A673 (cell line): ENCODE data around the gene TUBA4B. TPM values are rescaled to one million over a fixed set of nuclear protein-coding genes. Genes with fewer than 3 reads are reported as not detected.

ENCODE experiments used
- Bru-seq: library from RNA; stranded (reverse); fragments of 400-500 nt; gene quantifications from one replicate; lab custom pipeline; 2021; lab: Mats Ljungman, UMichigan
- BruChase-seq, 2 experiments: library from RNA; stranded (reverse); fragments of 400-500 nt; gene quantifications; one replicate each; lab custom pipeline; 2021; lab: Mats Ljungman, UMichigan
- BruUV-seq: library from RNA; stranded (reverse); fragments of 400-500 nt; replicated peaks from 2 replicates; lab custom pipeline; 2021; lab: Mats Ljungman, UMichigan
- CTCF ChIA-PET: fragments of 300-600 bp; sonication (Branson Sonifier 250); formaldehyde crosslinking; loops from one replicate; lab custom pipeline; 2022; ENCODE audit warnings: antibody characterized with exemption; lab: Charles Lee
- POLR2A ChIA-PET: fragments of 300-600 bp; sonication (Branson Sonifier 250); formaldehyde crosslinking; loops from one replicate; lab custom pipeline; 2022; ENCODE audit warnings: antibody characterized with exemption; ENCODE audit not compliant: low non-redundant PET; lab: Charles Lee
- DNase-seq: peaks from one replicate; pipeline ENCODE4 v3.0.0-alpha.2; 2015; ENCODE audit warnings: low spot score
- H3K27ac ChIP-seq: fragments of 200-600 bp; sonication (generic); 2 replicates; pipeline ENCODE4 v1.5.1; 2016; ENCODE audit warnings: mixed run types, low read depth, mild to moderate bottlenecking, mixed read lengths, antibody characterized with exemption, low read length; ENCODE audit not compliant: poor library complexity, severe bottlenecking
- H3K27me3 ChIP-seq: fragments of 200-600 bp; sonication (generic); replicated peaks from 2 replicates; pipeline ENCODE4 v1.6.1; 2017; ENCODE audit warnings: mixed run types, low read depth, mild to moderate bottlenecking, mixed read lengths, antibody characterized with exemption, low read length; ENCODE audit not compliant: insufficient read depth, poor library complexity
- H3K36me3 ChIP-seq: fragments of 200-600 bp; sonication (generic); 2 replicates; pipeline ENCODE4 v1.6.1; 2016; ENCODE audit warnings: mixed run types, mild to moderate bottlenecking, mixed read lengths, antibody characterized with exemption, low read length; ENCODE audit not compliant: insufficient read depth, poor library complexity, severe bottlenecking
- H3K4me1 ChIP-seq: fragments of 200-600 bp; sonication (generic); 2 replicates; pipeline ENCODE4 v1.6.1; 2017; ENCODE audit warnings: mixed run types, mild to moderate bottlenecking, mixed read lengths, antibody characterized with exemption, low read length; ENCODE audit not compliant: insufficient read depth, poor library complexity, severe bottlenecking
- H3K4me3 ChIP-seq: fragments of 200-600 bp; sonication (generic); 2 replicates; pipeline ENCODE4 v1.5.1; 2016; ENCODE audit warnings: low read depth, mixed run types, mild to moderate bottlenecking, mixed read lengths, low read length; ENCODE audit not compliant: poor library complexity, severe bottlenecking
- H3K9me3 ChIP-seq: fragments of 200-600 bp; sonication (generic); 2 replicates; pipeline ENCODE4 v1.6.1; 2016; ENCODE audit warnings: mixed run types, low read depth, mild to moderate bottlenecking, mixed read lengths, antibody characterized with exemption, low read length; ENCODE audit not compliant: poor library complexity, severe bottlenecking
- CTCF ChIP-seq: fragments of 300-800, 200-600 bp; sonication (generic); conservative IDR thresholded peaks from 2 replicates; pipeline ENCODE4 v1.5.1; 2017; ENCODE audit warnings: low read depth, mild to moderate bottlenecking, antibody characterized with exemption, low read length, moderate library complexity, mixed read lengths
- EZH2 ChIP-seq: fragments of 200-600 bp; sonication (generic); IDR thresholded peaks from 2 replicates; pipeline ENCODE4 v1.6.1; 2017; ENCODE audit warnings: borderline replicate concordance, low read depth, mild to moderate bottlenecking, mixed read lengths, antibody characterized with exemption, low read length; ENCODE audit not compliant: poor library complexity, severe bottlenecking
- intact Hi-C: fragments of 100-400 bp; cut with micrococcal nuclease; formaldehyde crosslinking; loops from one replicate; pipeline ENCODE4 v1.10.0; 2022; ENCODE audit not compliant: unreplicated experiment
- long read RNA-seq: library from polyadenylated mRNA; stranded (forward); transcript quantifications from one replicate; pipeline ENCODE4 v2.0.0, GENCODE V29; 2022
- total RNA-seq: library from RNA; stranded (reverse); gene quantifications from 2 replicates; pipeline ENCODE4 v1.2.3, GENCODE V29; 2021

The TUBA4B gene
- total RNA-seq (not detected in 2 replicates), Bru-seq, nascent RNA (not detected), BruChase-seq, experiment 1, labeled RNA remaining after a 2-hour chase (percentile 5 among the genes with signal in this experiment), BruChase-seq, experiment 2, labeled RNA remaining after a 6-hour chase (percentile 17 among the genes with signal in this experiment)
- long read RNA-seq = 0 reads

DNA sequence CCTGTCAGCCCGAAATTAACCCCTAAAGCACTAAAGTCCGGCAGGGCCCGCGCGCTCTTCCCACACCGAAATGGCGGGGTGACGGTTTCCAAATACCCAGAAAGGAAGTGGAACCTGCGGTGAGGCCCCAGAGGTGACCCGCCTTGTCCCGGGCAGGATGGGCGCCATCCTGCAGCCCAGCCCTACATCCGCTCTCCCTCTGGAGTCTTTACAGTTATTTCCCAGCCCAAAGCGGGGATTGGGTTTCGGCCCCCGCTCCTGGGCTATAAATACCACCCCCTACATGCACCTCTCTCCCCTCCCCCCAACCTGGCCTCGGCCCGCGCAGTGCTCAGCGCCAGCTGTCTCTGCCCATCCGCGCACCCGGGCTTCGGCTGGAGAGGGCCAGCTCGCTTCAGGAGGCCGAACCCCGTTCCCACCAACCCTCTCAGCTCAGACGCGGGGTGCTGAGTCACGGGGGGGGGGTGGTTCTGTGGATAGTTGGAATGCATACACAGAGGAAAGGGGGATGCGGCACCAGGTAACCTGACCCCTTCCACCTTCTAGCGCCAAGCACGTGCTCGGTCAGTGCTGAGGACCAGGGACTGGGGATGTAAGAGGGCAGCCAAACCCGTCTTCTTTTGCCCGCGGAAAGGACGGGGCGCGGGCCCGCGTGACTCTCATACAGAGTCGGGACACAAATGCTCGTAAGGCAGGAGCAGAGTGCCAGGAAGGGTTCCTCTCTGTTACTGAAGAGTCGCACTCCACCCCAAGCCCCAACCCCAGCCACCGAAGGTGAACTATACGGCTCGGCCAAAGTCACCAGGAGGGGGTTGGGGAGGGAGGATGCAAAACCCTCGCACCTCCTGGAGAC is at the start of gene TUBA4B:
TSS of gene TUBA4B (plus strand) at position 344 of the 853 bp plus-strand sequence. CDS start at position 509, 165 bp downstream.
- ChIA-PET CTCF (interaction anchor here (0.6 to 1.1 kb wide), 5 partner anchors 25 to 180 kb away, joined by 3 to 10 read pairs (median 6); no protein-coding TSS in a partner anchor), POLR2A (no interaction called here)
- TF ChIP-seq EZH2 (no peak), CTCF (no peak)
- Histone ChIP-seq H3K4me3 (peak within 1 kb of the TSS; percentile 71), H3K4me1 (peaks cover 37% of the 10 kb centered on the region), H3K27me3 (peaks cover 22% of the 10 kb centered on the region), H3K27ac (peak within 1 kb of the TSS; percentile 62), H3K9me3 (no peaks in the 10 kb centered on the region), H3K36me3 (peaks cover 5% of the 10 kb centered on the region)
- no peak for DNase-seq
- intact Hi-C loops = no loop called here
- BruUV-seq = no TSS peak

DNA sequence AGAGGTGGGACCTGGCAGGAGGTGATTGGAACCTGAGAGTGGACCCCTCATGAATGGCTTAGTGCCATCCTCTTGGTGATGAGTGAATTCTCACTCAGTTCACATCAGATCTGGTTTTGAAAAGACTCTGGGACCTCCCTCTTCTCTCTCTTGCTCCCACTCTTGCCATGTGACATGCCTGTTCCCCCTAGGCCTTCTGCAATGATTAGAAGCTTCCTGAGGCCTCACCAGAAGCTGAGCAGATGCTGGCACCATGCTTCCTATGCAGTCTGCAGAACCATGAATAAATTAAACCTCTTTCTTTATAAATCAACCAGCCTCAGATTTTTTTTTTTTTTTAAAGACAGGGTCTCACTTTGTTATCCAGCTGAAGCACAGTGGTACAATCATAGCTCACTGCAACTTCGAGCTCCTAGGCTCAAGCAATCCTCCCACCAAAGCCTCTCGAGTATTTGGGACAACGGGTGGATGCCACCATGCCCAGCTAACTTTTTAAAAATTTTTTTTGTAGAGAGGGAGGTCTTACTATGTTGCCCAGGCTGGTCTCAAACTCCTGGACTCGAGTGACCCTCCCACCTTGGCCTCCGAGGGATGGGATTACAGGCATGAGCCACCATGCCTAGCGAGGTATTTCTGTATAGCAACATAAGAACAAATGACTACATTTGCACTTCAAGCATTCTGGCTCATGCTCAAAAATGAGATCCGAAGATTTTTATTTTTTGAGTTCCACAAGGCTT is 48.4 kb upstream of the TUBA4B start:
- peaks cover 10% of the 10 kb centered on the region for H3K36me3 ChIP-seq
- POLR2A ChIA-PET = interaction anchor here (0.6 kb wide), 1 partner anchor 28 kb away, joined by 3 read pairs; the partner anchor contains the start of gene CNPPD1
- no peaks in the 10 kb centered on the region for H3K27me3 ChIP-seq
- H3K4me3 ChIP-seq = no peak overlapping the region
- no peak for TF ChIP-seq CTCF
- TF ChIP-seq EZH2 = no peak
- intact Hi-C loops = no loop called here
- peaks cover 15% of the 10 kb centered on the region for H3K4me1 ChIP-seq
- CTCF ChIA-PET = interaction anchor here (0.7 kb wide), 1 partner anchor 132 kb away, joined by 4 read pairs; no protein-coding TSS in a partner anchor
- no peaks in the 10 kb centered on the region for H3K9me3 ChIP-seq
- H3K27ac ChIP-seq = no peak overlapping the region
- no peak for DNase-seq
- no TSS peak for BruUV-seq

GRCh38 chr2:219205165-219205538 is 47.9 kb upstream of the TUBA4B start:
- Histone ChIP-seq H3K4me1 (peaks cover 15% of the 10 kb centered on the region), H3K36me3 (peaks cover 16% of the 10 kb centered on the region), H3K27me3 (no peaks in the 10 kb centered on the region), H3K4me3 (no peak overlapping the region), H3K27ac (no peak overlapping the region), H3K9me3 (no peaks in the 10 kb centered on the region)
- ChIA-PET CTCF (no interaction called here), POLR2A (no interaction called here)
- no peak for TF ChIP-seq CTCF
- no peak for TF ChIP-seq EZH2
- intact Hi-C loops = no loop called here
- DNase-seq = no peak
- no TSS peak for BruUV-seq
